ENCODE data around the gene NAIF1. TPM values are rescaled to one million over a fixed set of nuclear protein-coding genes. Genes with fewer than 3 reads are reported as not detected.

The NAIF1 gene
- polyA plus RNA-seq (2012; ENCODE audit: insufficient read depth, insufficient read length, low read depth): 10.3 TPM

GRCh38 chr9:128066713-128067644 lies at the start of gene NAIF1:
TSS of gene NAIF1 (minus strand) at chr9:128067320. CDS start at chr9:128067101, 219 bp downstream.
- DNase-seq: peak; percentile 97
- Histone ChIP-seq H3K27me3 (no peaks in the 10 kb centered on the region), H3K4me3 (ENCODE audit: low read depth, low read length) (peak within 1 kb of the TSS; percentile 97), H3K36me3 (peaks cover 5% of the 10 kb centered on the region; the same call in 1 of the 2 replicates), H3K4me1 (peaks cover 9% of the 10 kb centered on the region), H3K9me3 (no peaks in the 10 kb centered on the region)
- no peak for TF ChIP-seq CTCF (IDR thresholded peaks at IDR 0.05; ENCODE audit: low read depth, low read length)

- peak; percentile 1 for DNase-seq
- Histone ChIP-seq H3K4me1 (peaks cover 8% of the 10 kb centered on the region), H3K4me3 (ENCODE audit: low read depth, low read length) (no peak overlapping the region), H3K36me3 (peaks cover 14% of the 10 kb centered on the region), H3K9me3 (no peaks in the 10 kb centered on the region), H3K27me3 (no peaks in the 10 kb centered on the region)
- TF ChIP-seq CTCF (IDR thresholded peaks at IDR 0.05; ENCODE audit: low read depth, low read length): no peak
These were observed 49.3 kb upstream of the NAIF1 start for GRCh38 chr9:128116104-128117083.

- no peaks in the 10 kb centered on the region for H3K9me3 ChIP-seq
- peak; percentile 15 for DNase-seq
- TF ChIP-seq CTCF (IDR thresholded peaks at IDR 0.05; ENCODE audit: low read depth, low read length): no peak
- H3K36me3 ChIP-seq: peaks cover 4% of the 10 kb centered on the region
- no peaks in the 10 kb centered on the region for H3K27me3 ChIP-seq
- no peaks in the 10 kb centered on the region for H3K4me1 ChIP-seq
- H3K4me3 ChIP-seq (ENCODE audit: low read depth, low read length): no peak overlapping the region
These were observed 48.3 kb upstream of the NAIF1 start for GRCh38 chr9:128115187-128116103.

- Histone ChIP-seq H3K27me3 (no peaks in the 10 kb centered on the region), H3K4me1 (no peaks in the 10 kb centered on the region), H3K9me3 (no peaks in the 10 kb centered on the region), H3K4me3 (ENCODE audit: low read depth, low read length) (no peak overlapping the region), H3K36me3 (peaks cover 4% of the 10 kb centered on the region)
- DNase-seq: peak; percentile 4
- no peak for TF ChIP-seq CTCF (IDR thresholded peaks at IDR 0.05; ENCODE audit: low read depth, low read length)
These were observed 47.4 kb upstream of the NAIF1 start for GRCh38 chr9:128114326-128115186.

All from BE2C (cell line).